IPS DF 19.7 (cell line): Measurements from ENCODE around the gene SOX14.

Source experiments
- DNase-seq: peaks from one replicate; pipeline ENCODE4 v3.0.0-alpha.2; 2013; ENCODE audit warnings: low read depth, low spot score

SOX14 gene

DNA sequence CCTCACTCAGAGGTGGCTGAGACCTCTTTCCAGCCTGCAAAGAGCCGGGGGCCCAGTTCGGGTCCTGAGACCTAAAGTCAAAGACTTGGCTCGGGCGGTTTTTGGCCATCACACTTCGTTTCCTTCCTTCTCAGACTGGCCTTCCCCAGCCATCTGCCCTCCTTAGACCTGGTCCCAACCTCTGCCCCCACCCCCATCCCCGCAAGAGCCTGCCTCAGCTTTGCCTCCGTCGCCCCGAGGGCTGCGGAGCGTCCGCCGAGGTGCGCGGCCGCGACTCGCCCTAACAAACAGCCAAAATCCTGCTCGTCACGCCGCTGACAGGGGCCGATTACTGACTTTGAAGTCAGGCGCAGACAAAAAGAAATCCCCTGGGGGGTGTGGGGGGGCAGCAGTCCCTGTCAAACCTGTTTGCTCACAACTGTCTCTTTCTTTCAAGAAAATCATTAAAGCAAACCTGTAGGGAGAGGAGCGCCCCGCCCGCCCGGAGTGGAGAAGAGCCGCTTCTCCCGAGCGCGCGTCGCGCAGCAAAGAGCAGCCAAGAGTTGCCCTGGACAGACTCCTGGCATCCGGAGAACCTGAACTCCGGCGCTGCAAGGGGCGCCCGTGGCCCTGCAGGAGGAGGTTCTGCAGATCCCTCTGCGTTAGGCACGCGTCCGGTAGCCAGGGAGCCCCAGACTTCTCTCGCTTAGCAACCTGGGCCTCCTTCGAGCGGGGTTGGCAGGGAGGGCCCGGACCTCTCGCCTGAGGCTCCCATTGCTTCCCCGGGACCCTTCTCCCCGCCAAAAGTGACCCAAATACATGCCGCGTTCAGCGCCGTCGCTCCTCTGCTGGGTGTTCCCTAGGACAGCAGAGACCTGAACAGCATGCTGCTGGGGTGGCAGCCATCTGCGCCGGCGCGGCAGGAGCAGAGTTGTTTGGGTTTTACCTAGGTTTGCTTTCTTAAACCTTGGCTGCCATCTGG is 4.5 kb downstream of the SOX14 start:
- DNase-seq = no peak

DNA sequence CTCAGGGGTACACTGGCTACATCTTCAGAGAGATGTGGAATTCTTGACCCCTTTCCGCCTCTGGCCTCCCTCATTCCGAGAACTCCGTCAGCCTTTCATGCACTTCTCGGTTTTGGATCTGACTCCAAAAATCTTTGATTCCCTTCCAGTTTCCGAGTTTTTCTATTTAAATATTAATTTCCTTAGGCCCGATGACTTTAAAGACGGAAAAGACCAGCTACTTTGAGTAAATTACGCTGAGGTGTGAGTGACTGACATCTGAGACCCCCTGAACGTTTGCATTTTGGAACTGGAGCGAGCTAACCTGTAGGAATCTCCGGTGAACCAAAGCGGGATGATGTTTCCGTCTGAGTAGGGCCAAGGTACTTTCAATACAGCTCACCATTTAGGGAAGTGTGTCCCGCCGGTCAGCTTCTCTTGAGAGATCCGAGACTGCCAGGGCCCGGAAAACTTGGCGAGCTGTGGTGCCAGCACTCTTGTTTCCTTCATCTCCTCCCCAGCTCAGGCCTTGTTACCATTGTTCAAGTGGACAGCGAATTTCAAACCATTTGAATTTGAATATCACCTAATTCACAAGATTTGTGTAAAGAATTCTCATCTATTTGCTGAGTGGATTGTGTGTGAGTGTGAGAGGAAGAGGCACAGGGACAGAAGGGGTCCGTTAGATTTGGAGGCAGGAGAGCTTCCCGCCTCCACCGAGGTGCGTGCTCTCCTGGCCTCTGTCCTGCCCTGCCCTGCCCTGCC is 5.4 kb downstream of the SOX14 start:
- DNase-seq = no peak

DNA sequence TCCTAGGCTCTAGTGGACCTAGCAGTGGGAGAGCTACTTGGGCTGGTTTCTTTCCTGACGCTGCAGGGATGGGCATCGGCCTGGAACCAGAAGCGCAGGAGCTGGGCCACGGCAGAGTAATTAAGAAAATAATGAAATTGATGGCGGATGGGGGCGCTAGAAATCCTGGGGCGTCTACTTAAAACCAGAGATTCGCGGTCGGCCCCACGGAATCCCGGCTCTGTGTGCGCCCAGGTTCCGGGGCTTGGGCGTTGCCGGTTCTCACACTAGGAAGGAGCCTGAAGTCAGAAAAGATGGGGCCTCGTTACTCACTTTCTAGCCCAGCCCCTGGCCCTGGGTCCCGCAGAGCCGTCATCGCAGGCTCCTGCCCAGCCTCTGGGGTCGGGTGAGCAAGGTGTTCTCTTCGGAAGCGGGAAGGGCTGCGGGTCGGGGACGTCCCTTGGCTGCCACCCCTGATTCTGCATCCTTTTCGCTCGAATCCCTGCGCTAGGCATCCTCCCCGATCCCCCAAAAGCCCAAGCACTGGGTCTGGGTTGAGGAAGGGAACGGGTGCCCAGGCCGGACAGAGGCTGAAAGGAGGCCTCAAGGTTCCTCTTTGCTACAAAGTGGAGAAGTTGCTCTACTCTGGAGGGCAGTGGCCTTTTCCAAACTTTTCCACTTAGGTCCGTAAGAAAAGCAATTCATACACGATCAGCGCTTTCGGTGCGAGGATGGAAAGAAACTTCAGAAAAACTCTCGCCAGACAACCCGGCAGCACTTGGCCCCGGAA is 6.1 kb downstream of the SOX14 start:
- DNase-seq = no peak

DNA sequence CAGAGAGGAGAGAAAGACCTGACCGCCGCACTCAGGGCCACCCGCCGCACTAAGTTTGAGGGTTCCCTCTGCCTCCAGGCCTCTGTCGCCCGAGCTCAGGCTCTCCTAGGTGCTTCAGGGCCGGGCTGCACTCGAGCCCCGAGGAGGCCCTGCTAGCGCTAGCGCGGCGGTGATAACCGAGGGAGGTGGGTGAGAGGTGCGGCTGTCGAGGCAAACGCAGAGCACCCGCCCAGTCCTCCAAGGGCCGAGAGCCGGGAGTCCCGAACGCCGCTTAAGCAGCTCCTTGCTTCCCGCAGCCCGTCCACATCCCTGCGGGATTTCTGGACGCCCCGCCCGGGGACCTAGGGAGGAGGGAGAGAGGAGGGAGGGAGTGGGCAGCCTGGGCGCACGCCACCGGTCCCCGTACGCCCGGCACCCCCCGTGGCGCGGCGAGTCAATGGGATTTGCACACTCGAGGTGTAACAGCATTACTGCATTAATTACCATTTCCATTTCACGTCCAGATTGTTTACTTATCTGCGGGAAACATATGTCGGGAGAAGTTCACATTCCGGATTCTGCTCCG is 6.8 kb downstream of the SOX14 start:
- DNase-seq = no peak

- no peak for DNase-seq
These were observed 7.5 kb downstream of the SOX14 start for GRCh38 chr3:137771401-137772213.

DNA sequence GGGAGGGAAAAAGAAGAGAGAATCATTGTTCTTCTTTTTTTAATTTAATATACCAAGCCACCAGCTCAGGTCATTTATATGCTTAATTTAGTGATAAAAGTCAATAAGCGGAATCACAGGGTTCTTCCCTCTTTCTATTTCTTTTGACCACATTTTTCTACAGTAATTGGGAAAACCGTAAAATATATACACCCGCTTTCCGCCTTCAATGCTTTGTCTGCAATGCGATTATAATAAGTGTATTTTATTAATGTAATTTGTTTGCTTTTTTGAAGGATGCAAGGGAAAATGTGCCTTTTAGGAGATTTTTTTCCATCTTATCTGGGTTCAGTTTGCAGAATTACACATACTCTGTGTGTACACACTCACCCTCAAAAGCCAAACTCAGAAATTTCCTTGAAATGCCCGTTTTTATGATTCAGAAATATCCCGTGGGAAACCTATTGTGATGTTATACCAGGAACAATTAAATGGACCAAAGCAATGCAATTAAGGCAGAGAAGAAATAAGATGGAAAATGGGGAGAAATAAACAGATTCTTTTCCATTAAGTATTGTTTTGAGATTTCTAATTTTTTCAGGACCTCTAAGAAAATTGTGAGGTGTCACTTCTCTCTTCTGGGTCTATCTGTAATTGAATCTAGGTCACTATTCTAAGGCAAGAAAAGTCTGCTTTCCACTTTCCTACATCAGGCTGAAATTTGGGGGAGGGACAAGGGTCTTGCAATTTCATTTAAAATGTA is 8.3 kb downstream of the SOX14 start:
- DNase-seq = no peak

GRCh38 chr3:137778941-137779340 is 14.8 kb downstream of the SOX14 start:
- DNase-seq = no peak

- DNase-seq = no peak
These were observed 23.4 kb downstream of the SOX14 start for GRCh38 chr3:137787529-137787928.

GRCh38 chr3:137789236-137789635 is 25.1 kb downstream of the SOX14 start:
- DNase-seq = no peak

DNA sequence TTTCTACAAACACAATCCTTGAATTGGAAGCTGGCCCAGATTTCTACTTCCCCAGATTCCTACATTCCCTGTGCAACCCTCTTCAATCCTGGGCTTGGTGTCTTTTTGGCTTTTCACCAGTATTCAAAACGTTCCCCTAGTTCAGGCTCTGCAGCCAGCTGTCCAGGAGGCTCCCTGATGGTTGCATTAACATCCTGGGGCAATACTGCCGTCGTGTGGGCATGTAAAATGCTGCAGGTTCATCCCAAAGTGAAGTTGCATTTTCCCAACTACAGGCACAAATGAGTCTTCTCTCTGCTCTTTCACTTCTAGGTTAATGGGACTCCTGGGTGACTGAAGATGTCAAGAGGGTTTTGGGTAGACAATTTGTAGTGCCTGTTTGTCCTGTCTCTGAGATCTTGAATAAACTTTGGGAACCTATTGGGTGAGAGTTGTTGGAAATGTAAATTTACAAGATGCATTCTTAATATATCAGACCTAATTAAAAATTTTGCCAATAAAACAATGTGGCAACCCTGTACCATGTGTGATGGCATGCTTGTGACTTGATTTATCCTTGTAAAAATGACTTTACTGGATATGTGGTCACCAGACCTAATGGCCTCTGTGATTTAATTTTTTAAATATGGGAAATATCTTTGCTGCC is 28.6 kb downstream of the SOX14 start:
- DNase-seq = no peak

DNA sequence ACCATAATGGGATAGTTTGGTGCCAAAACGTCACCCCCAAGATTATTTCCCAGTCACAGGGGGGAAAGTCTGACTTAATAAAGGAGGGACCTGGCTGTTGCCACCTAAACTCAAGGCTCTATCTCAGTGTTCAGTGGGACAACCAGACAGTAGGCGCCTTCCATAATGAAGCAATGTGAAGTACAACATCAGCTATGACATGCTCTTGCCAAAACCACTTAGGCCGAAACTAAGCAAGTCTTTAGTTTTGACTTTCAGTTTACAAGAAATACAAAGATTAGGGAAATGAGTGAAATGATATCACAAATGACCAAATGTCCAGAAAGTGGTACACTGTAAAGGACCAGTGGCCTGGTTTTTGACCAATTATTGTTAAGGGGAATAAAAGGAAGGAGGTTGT is 32.9 kb downstream of the SOX14 start:
- DNase-seq = no peak

DNA sequence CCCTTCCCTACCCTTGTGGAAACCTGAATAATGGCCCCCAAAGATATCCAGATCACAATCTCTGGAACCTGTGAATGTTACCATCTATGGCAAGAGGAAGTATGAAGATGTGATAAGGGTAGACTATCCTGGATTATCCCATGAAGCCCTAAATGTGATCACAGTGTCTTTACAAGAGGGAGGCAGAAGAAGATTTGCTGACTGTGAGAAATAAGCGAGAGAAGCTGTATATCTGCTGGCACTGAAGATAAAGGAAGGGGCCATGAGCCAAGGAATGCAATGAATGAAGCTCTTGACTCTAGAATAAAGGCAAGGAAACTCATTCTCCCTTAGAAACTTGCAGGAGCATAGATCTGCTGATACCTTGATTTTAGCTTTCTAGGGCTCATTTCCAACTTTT is 39.1 kb downstream of the SOX14 start:
- DNase-seq = no peak

DNA sequence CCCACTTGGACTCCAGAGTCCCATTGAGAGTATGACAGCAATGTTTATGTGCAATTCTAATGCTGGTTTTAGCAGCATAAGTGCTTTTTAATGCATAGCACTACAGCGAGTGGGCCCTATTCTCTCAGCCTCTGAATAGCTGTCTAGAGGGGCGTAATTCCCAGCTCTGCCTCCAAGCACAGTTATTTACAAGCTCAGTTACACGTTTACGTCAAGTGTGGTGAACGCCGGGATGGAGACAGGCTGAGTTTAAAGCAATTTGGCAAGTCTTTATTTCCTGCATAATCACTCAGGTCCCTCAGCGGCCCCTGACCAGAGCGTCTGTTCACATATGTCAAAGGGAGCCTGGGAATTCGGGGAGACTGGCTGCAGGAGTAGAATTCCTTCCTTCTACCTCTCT is 43.9 kb downstream of the SOX14 start:
- DNase-seq = no peak

- DNase-seq = no peak
These were observed 45.4 kb downstream of the SOX14 start for GRCh38 chr3:137809509-137809908.

DNA sequence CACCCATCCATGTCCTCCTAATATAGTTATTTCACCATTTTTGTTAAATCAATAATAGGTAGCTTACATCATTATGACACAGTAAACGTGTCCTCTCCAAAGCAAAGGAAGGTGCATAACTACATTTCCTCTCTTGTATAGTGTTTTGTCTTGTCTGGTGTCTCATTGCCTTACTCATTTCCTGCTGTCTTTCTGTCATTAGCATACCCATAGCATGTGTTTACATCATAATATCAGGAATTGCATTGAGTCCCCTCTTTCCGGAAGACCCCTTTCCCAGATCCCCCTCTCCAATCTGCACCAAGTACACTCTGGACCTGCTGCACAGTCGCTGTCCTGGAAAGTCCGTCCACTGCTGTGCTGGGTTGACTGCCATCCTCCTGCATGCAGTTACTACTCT is 47.9 kb downstream of the SOX14 start:
- no peak for DNase-seq

DNA sequence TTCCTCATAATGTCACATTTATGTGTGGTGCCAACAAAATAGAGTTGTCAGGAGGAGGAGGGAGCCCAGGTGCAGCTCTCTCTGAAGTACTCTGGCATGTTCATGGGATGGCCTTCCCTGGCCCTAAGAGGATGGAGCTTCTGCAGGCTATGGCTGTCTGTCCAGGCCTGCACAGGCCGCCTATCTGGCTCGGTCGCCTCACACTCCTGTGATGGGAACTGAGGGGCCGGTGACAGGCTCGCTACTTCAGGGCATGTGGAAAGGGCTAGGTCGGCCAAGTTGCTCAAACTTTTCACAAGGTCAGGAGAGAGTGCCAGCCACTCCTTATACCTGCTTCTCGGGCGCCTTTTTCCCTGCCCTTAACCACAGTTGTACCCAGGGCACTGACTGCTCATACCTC is 51.1 kb downstream of the SOX14 start:
- DNase-seq = no peak
